ENCODE measurements around the gene ZMAT2.

DNA sequence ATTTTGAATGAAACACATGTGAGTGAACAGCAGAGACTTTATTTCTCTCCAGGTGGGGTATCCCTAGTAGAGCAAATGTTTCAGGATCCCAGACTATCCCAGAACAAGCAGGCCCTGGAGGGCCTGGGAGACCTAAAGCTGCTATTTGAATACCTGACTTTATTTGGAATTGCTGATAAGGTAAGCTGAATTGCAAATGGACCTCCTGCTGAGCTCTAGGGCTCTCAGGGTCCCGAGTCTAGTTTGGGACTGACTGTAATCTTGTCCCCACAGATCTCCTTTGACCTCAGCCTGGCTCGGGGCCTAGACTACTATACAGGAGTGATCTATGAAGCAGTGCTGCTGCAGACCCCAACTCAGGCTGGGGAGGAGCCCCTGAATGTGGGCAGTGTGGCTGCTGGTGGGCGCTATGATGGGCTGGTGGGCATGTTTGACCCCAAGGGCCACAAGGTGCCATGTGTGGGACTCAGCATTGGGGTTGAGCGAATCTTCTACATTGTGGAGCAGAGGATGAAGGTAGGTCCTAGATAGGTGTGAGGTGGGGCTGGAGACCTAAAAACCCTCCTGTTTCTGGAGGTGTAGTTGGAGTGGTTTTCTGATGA, 3.3 kb upstream of the ZMAT2 start:
- TF ChIP-seq, protein P1, sequence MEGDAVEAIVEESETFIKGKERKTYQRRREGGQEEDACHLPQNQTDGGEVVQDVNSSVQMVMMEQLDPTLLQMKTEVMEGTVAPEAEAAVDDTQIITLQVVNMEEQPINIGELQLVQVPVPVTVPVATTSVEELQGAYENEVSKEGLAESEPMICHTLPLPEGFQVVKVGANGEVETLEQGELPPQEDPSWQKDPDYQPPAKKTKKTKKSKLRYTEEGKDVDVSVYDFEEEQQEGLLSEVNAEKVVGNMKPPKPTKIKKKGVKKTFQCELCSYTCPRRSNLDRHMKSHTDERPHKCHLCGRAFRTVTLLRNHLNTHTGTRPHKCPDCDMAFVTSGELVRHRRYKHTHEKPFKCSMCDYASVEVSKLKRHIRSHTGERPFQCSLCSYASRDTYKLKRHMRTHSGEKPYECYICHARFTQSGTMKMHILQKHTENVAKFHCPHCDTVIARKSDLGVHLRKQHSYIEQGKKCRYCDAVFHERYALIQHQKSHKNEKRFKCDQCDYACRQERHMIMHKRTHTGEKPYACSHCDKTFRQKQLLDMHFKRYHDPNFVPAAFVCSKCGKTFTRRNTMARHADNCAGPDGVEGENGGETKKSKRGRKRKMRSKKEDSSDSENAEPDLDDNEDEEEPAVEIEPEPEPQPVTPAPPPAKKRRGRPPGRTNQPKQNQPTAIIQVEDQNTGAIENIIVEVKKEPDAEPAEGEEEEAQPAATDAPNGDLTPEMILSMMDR (IDR thresholded peaks at IDR 0.05), result no peak
- TF ChIP-seq POLR2A (IDR thresholded peaks at IDR 0.05) (no peak), POLR2AphosphoS5 (IDR thresholded peaks at IDR 0.05) (no peak), EP300 (IDR thresholded peaks at IDR 0.05) (no peak)
